ENCODE data around the gene FAM136A.

The FAM136A gene
- long read RNA-seq, donor 1, transcript FAM136A-201 (3 exons, 1,810 nt), result major isoform, 43 of 52 reads
- long read RNA-seq, donor 1, transcript FAM136A-205 (3 exons, 2,398 nt), result minor isoform, 8 of 52 reads
- long read RNA-seq, donor 1, partial matches to known transcripts, result 0 of 52 reads
- long read RNA-seq, donor 1, other reads (novel, unspliced or antisense), result 0 of 52 reads
- long read RNA-seq, donor 2, transcript FAM136A-201 (3 exons, 1,810 nt), result major isoform, 18 of 20 reads
- long read RNA-seq, donor 2, partial matches to known transcripts, result 0 of 20 reads
- long read RNA-seq, donor 2, other reads (novel, unspliced or antisense), result 0 of 20 reads
- long read RNA-seq, donor 3, transcript FAM136A-201 (3 exons, 1,810 nt), result major isoform, 23 of 29 reads
- long read RNA-seq, donor 3, partial matches to known transcripts, result 5 of 29 reads
- long read RNA-seq, donor 3, other reads (novel, unspliced or antisense), result 0 of 29 reads
- long read RNA-seq, donor 4, transcript FAM136A-201 (3 exons, 1,810 nt), result major isoform, 36 of 41 reads
- long read RNA-seq, donor 4, transcript FAM136A-205 (3 exons, 2,398 nt), result minor isoform, 5 of 41 reads
- long read RNA-seq, donor 4, partial matches to known transcripts, result 0 of 41 reads
- long read RNA-seq, donor 4, other reads (novel, unspliced or antisense), result 0 of 41 reads
- long read RNA-seq, donor 5, transcript FAM136A-201 (3 exons, 1,810 nt), result major isoform, 37 of 42 reads
- long read RNA-seq, donor 5, partial matches to known transcripts, result 0 of 42 reads
- long read RNA-seq, donor 5, other reads (novel, unspliced or antisense), result 0 of 42 reads
- long read RNA-seq, donor 6, transcript FAM136A-201 (3 exons, 1,810 nt), result major isoform, 42 of 72 reads
- long read RNA-seq, donor 6, partial matches to known transcripts, result 27 of 72 reads
- long read RNA-seq, donor 6, other reads (novel, unspliced or antisense), result 0 of 72 reads
- long read RNA-seq, donor 7, transcript FAM136A-201 (3 exons, 1,810 nt), result major isoform, 46 of 59 reads
- long read RNA-seq, donor 7, transcript FAM136A-205 (3 exons, 2,398 nt), result minor isoform, 10 of 59 reads
- long read RNA-seq, donor 7, partial matches to known transcripts, result 0 of 59 reads
- long read RNA-seq, donor 7, other reads (novel, unspliced or antisense), result 0 of 59 reads
- long read RNA-seq, donor 8, transcript FAM136A-201 (3 exons, 1,810 nt), result major isoform, 33 of 39 reads
- long read RNA-seq, donor 8, partial matches to known transcripts, result 0 of 39 reads
- long read RNA-seq, donor 8, other reads (novel, unspliced or antisense), result 0 of 39 reads

DNA sequence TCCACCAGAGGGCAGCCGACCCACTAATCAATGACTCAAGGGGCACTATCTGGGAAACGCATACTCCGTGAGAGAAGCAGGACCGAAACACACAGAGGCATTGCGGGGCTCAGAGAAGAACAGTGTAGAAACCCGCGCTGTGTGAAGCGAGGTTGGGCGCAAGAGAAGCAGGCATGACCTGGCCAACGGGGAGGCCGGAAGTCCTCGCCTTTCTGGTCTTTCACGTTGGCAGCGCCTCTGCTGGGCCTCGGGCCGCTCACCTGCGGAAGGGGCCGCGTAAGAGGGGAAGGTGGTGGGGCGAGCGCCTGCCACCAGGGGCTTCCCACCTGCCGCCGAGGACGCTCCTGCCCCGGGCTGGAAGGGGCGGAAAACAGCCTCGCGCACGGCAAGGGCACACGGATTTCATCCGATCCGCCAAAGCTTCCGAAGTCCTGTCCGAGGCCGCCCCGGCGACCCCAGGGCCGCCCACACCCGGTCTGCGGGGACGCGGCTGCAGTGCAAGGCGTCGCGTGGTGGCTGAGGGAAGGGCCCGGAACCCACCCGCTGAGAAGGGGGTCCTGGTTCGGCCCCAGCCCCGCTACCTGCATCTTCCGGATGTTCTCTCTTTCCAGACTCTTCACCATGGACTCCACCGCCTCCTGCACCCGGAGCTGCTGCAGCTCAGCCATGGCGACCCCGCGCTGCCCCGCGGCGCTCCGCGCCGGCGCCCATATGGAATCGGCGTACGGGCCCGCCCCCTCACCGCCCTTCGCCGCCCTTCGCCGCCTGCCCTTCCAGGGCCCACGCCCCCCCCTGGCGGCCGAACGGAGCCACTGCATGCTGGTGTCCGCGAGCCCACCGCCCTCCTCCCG, at the start of gene FAM136A:
TSS of gene FAM136A (minus strand) at position 724 of the 851 bp plus-strand sequence. CDS start at position 668, 56 bp downstream.
- DNase-seq, result peak; percentile 97

GRCh38 chr2:70349921-70350685, 48.2 kb upstream of the FAM136A start:
- DNase-seq, result no peak

- no peak for DNase-seq
Observed at GRCh38 chr2:70347831-70348230, 46.0 kb upstream of the FAM136A start.

DNA sequence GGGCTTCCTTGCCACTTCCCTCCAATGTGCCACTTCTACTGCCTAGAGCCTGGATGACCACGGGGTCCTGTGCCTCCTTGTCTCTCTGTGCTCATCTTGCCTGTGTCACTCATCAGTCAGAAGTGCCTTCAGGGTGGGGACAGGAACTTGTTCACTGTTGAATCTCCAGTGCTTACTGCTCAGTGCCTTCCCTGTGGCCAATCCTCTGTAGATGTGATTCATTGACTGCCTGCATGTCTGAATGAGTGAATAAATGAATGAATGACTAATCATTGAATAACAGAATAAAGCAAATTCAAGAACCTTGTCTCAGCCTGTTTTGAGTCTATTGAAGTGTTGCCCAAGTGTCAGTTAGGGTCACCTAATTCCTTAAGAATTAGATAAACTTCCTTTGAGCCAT, 42.3 kb upstream of the FAM136A start:
- DNase-seq, result no peak

GRCh38 chr2:70341477-70341765, 39.6 kb upstream of the FAM136A start:
- no peak for DNase-seq

DNA sequence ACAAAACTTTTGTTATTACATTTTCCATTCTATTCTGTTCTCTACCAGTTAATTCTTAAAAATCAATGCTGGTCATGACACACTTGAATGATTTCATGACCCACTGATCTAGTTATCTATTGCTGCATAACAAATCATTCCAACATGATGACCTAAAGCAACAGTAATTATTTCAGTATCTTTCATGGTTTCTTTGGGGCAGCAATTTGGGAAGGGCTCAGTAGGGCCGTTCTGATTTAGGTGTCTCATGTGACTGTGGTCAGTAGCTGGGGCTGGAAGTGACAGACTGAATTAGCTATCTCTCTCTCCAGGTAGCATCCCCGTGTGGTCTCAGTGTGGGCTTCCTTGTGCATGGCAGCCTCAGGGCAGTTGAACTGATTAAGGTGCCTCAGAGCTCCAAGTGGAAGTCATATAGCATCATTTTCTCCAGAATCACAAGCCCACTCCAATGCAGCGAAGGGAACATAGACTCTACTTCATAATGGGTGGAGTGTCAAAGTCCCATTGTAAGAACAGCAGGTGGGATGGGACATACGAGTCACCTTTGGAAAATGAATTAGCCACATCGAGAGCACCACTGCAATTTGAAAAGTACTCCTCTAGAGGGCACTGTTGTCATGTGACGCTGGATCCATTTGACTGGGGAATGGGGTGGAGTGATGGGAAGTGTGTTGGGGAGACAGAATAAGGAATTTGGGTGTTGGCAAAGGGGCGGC, 39.1 kb upstream of the FAM136A start:
- peak; percentile 41 for DNase-seq

- no peak for DNase-seq
Observed at GRCh38 chr2:70340075-70340474, 38.2 kb upstream of the FAM136A start.

DNA sequence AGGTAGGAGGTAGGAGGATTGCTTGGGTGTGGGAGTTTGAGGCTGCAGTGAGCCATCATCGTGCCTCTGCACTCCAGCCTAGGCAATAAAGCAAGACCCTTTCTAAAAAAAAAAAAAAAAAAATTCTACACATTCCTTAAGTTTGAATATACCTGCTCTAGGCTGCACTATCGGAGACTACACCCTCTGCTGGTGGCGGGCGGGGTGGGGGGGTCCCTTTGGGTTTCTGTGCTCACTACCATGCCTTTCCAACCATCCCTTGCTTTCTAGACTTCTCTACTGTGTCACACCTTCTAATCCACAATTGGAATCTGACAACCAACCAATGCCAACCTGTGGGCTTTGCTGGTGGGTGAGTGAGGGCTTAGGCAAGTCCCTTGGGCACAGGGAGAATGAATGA, 34.7 kb upstream of the FAM136A start:
- DNase-seq, result no peak

DNA sequence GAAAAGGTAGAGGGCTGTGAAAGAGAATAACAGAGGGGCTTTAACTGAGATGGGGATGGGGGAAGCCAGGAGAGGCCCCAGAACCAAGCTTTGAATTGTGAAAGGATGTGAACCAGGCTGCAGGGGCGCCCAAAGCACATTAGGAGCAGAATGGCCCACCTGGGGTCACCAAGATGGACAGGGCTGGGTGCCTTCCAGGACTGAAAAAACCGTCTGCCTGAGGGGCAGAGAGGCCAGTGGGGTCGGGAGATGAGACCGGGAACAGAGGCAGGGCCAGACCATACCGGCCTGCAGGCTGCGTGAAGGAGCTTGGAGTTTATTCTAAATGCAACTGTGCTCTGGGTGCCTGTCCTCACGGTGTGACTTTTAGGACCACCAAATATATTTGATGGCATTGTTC, 29.1 kb upstream of the FAM136A start:
- no peak for DNase-seq

DNA sequence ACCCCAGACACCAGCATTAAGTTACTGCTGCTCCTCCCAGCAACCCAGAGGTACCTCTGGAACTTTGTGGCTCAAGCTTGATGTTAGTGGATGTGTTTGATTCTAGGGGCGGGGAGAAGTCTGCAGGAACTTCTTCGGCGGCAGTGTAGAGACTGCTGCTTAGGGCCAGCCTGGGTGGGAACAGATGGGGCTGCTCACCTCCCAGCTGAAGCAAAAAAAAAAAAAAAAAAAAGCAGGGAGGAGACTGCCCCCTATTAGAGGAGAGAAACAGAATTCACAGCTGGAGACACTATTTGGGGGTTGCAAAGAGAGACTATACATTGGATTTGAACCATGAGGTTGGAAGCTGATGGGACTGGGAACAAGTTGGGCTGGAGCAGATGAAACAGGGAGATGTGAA, 28.6 kb upstream of the FAM136A start:
- no peak for DNase-seq

- DNase-seq, result no peak
Observed at GRCh38 chr2:70328921-70329561, 27.2 kb upstream of the FAM136A start.

GRCh38 chr2:70325875-70326274, 24.0 kb upstream of the FAM136A start:
- DNase-seq, result no peak

- DNase-seq, result no peak
Observed at GRCh38 chr2:70322518-70322917, 20.7 kb upstream of the FAM136A start.

GRCh38 chr2:70321370-70321769, 19.5 kb upstream of the FAM136A start:
- DNase-seq, result no peak

GRCh38 chr2:70314640-70315039, 12.8 kb upstream of the FAM136A start:
- no peak for DNase-seq

DNA sequence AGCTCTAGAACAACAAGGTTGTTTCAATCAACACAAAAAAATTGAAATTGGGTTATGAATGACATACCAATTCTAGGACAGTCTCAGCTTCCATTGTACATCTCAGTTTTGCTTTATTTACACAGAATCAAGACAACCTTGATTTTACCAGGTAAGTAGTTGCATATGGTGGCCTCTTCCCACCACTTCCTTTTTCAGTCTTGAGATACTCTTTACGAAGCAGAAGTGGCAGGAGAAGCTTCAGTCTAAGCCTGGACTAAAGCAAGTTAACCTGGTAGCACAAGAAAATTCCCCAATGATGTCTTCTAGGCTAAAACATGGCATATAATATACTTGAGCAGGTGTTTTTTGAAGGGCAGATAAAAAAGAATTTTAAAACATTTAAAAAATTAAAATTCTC, 10.7 kb upstream of the FAM136A start:
- DNase-seq, result no peak

- no peak for DNase-seq
Observed at GRCh38 chr2:70310899-70311298, 9.0 kb upstream of the FAM136A start.

- no peak for DNase-seq
Observed at GRCh38 chr2:70305531-70305930, 3.7 kb upstream of the FAM136A start.

DNA sequence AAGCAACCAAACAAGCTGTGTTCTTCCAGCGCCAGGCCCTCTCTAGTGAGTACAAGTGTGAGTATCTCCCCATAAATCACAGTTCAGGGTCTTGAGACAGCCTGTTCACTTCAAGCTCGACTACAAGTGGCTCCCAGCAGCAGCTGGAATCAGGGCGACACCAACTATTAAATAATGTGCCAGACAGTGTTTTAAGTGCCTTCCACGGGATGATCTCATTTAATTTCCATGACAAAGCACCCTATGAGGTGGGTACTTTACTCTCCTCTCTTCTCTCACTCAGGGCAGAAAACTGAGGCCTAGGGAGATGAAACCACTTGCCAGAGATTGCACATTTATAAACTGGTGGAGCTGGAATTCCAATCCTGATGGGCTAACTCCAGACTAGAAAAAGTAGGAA, 2.6 kb upstream of the FAM136A start:
- no peak for DNase-seq

GRCh38 chr2:70303186-70303585, 1.3 kb upstream of the FAM136A start:
- no peak for DNase-seq
